Right lobe of liver (tissue), 6 donors: ENCODE data around the gene SYTL3. TPM values are rescaled to one million over a fixed set of nuclear protein-coding genes. Genes with fewer than 3 reads are reported as not detected.

Source experiments
- ATAC-seq, 4 donors: fragments of 200-7000 bp; cut with Tn5 transposase; one replicate each; pipeline ENCODE4 v1.9.1; 2020; ENCODE audit warnings: mild to moderate bottlenecking in 4 of 4, moderate library complexity in 4 of 4
- DNase-seq, 3 donors: peaks; one replicate each; pipeline ENCODE4 v3.0.0-alpha.2; 2020
- H3K27ac ChIP-seq, 3 donors: fragments of 200-600 bp; one replicate each; pipeline ENCODE4 v1.8.0; 2022
- H3K27me3 ChIP-seq, 2 donors: fragments of 200-600 bp; one replicate each; pipeline ENCODE4 v1.8.0; 2022
- H3K36me3 ChIP-seq, 4 donors: fragments of 200-600 bp; sonication (generic) in 1 of 4; one replicate each; pipeline versions ENCODE4 v1.5.1 to v1.8.0; 2017 to 2022; ENCODE audit warnings: control low read depth in 1 of 4
- H3K4me1 ChIP-seq, 4 donors: fragments of 200-600 bp; sonication (generic) in 1 of 4; one replicate each; pipeline versions ENCODE4 v1.5.1 to v1.8.0; 2017 to 2022; ENCODE audit warnings: control low read depth in 1 of 4
- H3K4me3 ChIP-seq, 3 donors: fragments of 200-600 bp; one replicate each; pipeline ENCODE4 v1.8.0; 2022
- H3K9me3 ChIP-seq, 4 donors: fragments of 200-600 bp; sonication (generic) in 1 of 4; one replicate each; pipeline versions ENCODE4 v1.5.1 to v1.8.0; 2017 to 2022; ENCODE audit warnings: control low read depth in 1 of 4
- POLR2A ChIP-seq: fragments of 450-650 bp; IDR thresholded peaks from one replicate; pipeline ENCODE4 v1.6.1; 2017; ENCODE audit warnings: antibody characterized with exemption, mild to moderate bottlenecking
- WGBS: methylation state at CpG from one replicate; pipeline ENCODE4 v1.1.6; 2018; ENCODE audit warnings: low coverage, low lambda C conversion rate; ENCODE audit not compliant: insufficient coverage; ENCODE audit errors: missing lambda C conversion rate; 5-methylcytosine and 5-hydroxymethylcytosine counted together
- intact Hi-C, 2 donors: fragments of 100-400 bp; cut with DNase I; formaldehyde crosslinking; loops; one replicate each; pipeline versions ENCODE4 v1.11.2 to v1.14.1; 2022
- total RNA-seq, 6 experiments: library from RNA; depleted of rRNA in 2 of 6; stranded (reverse); fragments of >200 nt in 2 of 6; fragmentation: NEBNext Ultra II Directional in 3 of 6; extraction: Animal tissue kit (Norgen Biotek cat#: 25700) in 3 of 6; gene quantifications; one replicate each; pipeline versions ENCODE4 v1.1.0 to v1.2.4, GENCODE V29; 2016 to 2023
- TF ChIP-seq, protein P1 (sequence below), 4 donors: fragments of 200-600 bp in 3 of 4; fragments of 450-650 bp in 1 of 4; IDR thresholded peaks; one replicate each; pipeline versions ENCODE4 v1.5.1 to v1.8.0; 2016 to 2022; ENCODE audit warnings: antibody characterized with exemption in 4 of 4, mild to moderate bottlenecking in 2 of 4
- donor health status: DM: no; HTN: yes; CAD: no.
- donor health status: DM: no; HTN: no; CAD: no.
- donor health status: DM: no; HTN: no; CAD: no.
- donor health status: DM: no; HTN: yes; CAD: no.
- donor health status: DM: no; HTN: yes; CAD: no.

Gene SYTL3
- total RNA-seq, 6 experiments from 2014 or later = 0.66 to 1.7 (median 1.0) TPM

DNA sequence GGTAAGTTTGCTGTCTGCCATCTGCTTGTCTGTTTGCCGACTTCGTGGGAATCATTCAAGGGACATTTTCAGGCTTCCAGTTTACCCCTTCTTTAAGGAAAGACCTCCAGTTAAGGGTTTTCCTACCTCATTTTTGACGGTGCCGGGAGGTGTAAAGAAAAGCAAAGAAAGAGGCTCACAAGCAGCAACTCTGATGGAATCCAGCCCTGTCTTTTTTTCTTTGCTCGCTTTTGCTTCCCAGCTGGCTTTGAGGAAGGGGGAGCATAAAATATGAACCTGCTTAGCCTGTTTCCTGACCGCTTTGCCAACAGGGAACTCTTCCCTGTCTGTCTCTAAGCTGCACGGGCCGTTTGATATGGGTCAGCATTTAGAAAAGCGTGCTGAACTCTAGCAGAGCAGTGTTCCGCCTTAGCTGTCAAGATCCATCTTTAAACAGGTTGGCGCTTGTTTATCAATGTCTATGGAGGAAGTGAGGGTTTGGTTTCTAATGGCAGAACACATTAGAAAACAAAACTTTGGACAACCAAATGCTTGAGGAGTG lies 13.8 kb downstream of the SYTL3 start:
- Histone ChIP-seq H3K9me3 (no peaks in the 10 kb centered on the region), H3K27me3 (no peaks in the 10 kb centered on the region), H3K4me3 (no peak overlapping the region), H3K4me1 (no peaks in the 10 kb centered on the region), H3K27ac (no peak overlapping the region), H3K36me3 (no peaks in the 10 kb centered on the region)
- no peak for TF ChIP-seq POLR2A
- TF ChIP-seq, protein P1, sequence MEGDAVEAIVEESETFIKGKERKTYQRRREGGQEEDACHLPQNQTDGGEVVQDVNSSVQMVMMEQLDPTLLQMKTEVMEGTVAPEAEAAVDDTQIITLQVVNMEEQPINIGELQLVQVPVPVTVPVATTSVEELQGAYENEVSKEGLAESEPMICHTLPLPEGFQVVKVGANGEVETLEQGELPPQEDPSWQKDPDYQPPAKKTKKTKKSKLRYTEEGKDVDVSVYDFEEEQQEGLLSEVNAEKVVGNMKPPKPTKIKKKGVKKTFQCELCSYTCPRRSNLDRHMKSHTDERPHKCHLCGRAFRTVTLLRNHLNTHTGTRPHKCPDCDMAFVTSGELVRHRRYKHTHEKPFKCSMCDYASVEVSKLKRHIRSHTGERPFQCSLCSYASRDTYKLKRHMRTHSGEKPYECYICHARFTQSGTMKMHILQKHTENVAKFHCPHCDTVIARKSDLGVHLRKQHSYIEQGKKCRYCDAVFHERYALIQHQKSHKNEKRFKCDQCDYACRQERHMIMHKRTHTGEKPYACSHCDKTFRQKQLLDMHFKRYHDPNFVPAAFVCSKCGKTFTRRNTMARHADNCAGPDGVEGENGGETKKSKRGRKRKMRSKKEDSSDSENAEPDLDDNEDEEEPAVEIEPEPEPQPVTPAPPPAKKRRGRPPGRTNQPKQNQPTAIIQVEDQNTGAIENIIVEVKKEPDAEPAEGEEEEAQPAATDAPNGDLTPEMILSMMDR (IDR thresholded peaks at IDR 0.05) = no peak
- DNase-seq (peak in 1 of 3 donors; percentile 38), ATAC-seq (peak in 3 of 4 donors; percentile 25 to 42 (median 35))
- intact Hi-C loops = no loop called here
- 61% methylated on average over 11 of the region's 11 CpGs for WGBS

DNA sequence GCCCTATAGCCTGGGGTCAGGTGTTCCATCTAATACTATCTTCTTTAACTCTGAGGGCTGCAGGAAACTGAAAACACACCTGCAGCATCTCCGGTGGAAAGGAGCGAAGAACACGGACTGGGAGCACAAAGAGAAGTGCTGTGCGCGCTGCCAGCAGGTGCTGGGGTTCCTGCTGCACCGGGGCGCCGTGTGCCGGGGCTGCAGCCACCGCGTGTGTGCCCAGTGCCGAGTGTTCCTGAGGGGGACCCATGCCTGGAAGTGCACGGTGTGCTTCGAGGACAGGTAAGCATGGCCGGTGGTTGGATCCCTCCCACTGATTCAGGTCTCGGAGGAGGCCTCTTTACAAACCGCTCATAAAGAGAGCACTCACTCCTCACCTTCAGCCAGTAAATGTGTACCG lies 15.5 kb downstream of the SYTL3 start:
- Histone ChIP-seq H3K36me3 (no peaks in the 10 kb centered on the region), H3K4me3 (no peak overlapping the region), H3K4me1 (no peaks in the 10 kb centered on the region), H3K27me3 (no peaks in the 10 kb centered on the region), H3K9me3 (no peaks in the 10 kb centered on the region), H3K27ac (no peak overlapping the region)
- intact Hi-C loops = no loop called here
- WGBS = 72% methylated on average over 3 of the region's 18 CpGs
- peak in 1 of 3 donors; percentile 31 for DNase-seq
- TF ChIP-seq POLR2A = no peak
- TF ChIP-seq, protein P1 (IDR thresholded peaks at IDR 0.05) = no peak
- ATAC-seq = no peak

DNA sequence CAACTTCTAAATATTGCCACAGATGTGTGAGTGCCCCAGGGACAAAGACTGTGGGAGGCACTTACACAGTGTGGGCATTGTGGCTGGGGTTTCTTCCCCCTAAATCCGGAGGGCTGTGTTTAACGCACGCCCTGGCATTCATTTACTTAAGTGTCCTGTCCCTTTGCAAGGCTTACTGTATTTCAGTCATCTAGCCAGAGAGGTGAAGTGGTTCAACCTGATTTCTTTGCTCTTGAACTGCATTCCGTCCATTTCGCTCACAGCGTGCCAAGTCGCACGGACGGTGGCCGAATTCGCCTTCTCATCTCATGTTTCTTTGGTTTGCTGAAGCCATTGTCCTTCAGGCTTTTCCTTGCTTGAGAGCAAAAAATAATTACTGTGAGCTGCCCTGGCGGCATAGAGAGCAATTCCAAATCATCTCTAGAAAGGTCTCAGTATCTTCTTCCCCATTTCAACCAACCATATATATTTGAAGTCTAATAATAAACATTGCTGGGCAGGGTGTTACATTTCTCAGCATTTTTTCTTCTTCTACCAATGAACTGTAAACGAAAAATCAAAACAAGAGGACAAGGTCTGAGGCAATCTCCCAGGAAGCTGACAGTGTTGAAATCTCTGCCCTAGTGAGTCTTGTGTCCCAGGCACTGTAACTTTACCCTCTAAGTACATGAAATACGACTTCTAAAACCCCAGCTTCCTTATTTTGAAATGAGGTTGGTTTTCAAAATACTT lies 16.9 kb downstream of the SYTL3 start:
- no peaks in the 10 kb centered on the region for H3K9me3 ChIP-seq
- peak; percentile 62 to 77 (median 72) for ATAC-seq
- H3K36me3 ChIP-seq = no peaks in the 10 kb centered on the region
- H3K4me3 ChIP-seq = no peak overlapping the region
- TF ChIP-seq, protein P1 (IDR thresholded peaks at IDR 0.05) = no peak
- TF ChIP-seq POLR2A = no peak
- H3K27me3 ChIP-seq = no peaks in the 10 kb centered on the region
- 74% methylated on average over 11 of the region's 14 CpGs for WGBS
- H3K27ac ChIP-seq = peak overlapping the region in 2 of 3 donors; percentile 16 to 23
- intact Hi-C loops = no loop called here
- peak in 1 of 3 donors; percentile 44 for DNase-seq
- no peaks in the 10 kb centered on the region for H3K4me1 ChIP-seq

DNA sequence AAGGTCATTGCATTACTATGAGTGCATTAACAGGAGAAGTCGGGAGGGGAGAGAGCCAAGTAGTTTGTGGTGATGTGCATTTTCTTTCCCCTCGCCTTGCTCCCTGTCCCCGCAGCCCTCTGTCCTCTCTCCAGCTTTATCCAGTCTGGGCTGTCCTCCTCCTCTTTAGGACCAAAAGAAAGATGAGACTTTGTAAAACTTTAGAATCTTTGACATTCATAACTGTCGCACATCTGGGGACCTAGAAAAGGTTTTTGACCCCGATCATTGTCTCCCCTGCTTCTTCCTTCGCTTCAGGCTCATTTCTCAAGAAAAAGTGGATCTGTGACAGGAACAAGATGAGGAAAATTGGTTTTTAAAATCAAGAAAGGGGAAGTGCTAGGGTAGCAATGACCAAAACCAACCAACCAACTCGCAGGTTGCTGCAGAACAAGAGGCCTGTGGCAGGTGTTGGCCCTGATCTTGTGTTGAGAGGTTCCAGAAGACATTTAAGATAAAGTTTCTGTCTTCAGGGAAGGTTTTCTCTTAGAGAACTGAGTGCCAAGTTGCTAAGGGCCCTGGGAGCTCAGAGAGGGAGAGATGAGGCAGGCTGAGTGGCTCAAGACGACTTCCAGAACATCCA lies 17.6 kb downstream of the SYTL3 start:
- DNase-seq (peak in 1 of 3 donors; percentile 42), ATAC-seq (no peak)
- Histone ChIP-seq H3K4me1 (no peaks in the 10 kb centered on the region), H3K27me3 (no peaks in the 10 kb centered on the region), H3K4me3 (no peak overlapping the region), H3K36me3 (no peaks in the 10 kb centered on the region), H3K9me3 (no peaks in the 10 kb centered on the region), H3K27ac (no peak overlapping the region)
- TF ChIP-seq, protein P1 (IDR thresholded peaks at IDR 0.05) = no peak
- TF ChIP-seq POLR2A = peak; percentile 47
- 78% methylated on average over 8 of the region's 8 CpGs for WGBS
- intact Hi-C loops = no loop called here
